Muscle of arm (tissue), 12 donors: ENCODE data around the gene SFXN5. TPM values are rescaled to one million over a fixed set of nuclear protein-coding genes. Genes with fewer than 3 reads are reported as not detected.

Experiments used
- DNase-seq: peaks from one replicate; pipeline ENCODE4 v3.0.0-alpha.2; 2013
- polyA plus RNA-seq, 12 donors: library from polyadenylated mRNA; unstranded; fragments of 120-200 nt; gene quantifications; one replicate each; pipeline ENCODE4 v1.2.1, GENCODE V29; 2013; ENCODE audit not compliant: insufficient read length in 12 of 12

The SFXN5 gene
- polyA plus RNA-seq, 12 donors: 4.9 to 10.6 (median 6.7) TPM; not detected in 1

GRCh38 chr2:72956936-72957335 lies 114.6 kb downstream of the SFXN5 start:
- no peak for DNase-seq

GRCh38 chr2:72956050-72956395 lies 115.5 kb downstream of the SFXN5 start:
- no peak for DNase-seq

GRCh38 chr2:72955228-72956049 lies 116.1 kb downstream of the SFXN5 start:
- DNase-seq: no peak

GRCh38 chr2:72954376-72955227 lies 116.9 kb downstream of the SFXN5 start:
- no peak for DNase-seq

- DNase-seq: no peak
Measured at GRCh38 chr2:72953976-72954375, 117.5 kb downstream of the SFXN5 start.

GRCh38 chr2:72953528-72953927 lies 118.0 kb downstream of the SFXN5 start:
- DNase-seq: no peak

GRCh38 chr2:72952961-72953360 lies 118.6 kb downstream of the SFXN5 start:
- no peak for DNase-seq

GRCh38 chr2:72952110-72952823 lies 119.2 kb downstream of the SFXN5 start:
- no peak for DNase-seq

GRCh38 chr2:72951303-72952095 lies 120.0 kb downstream of the SFXN5 start:
- DNase-seq: no peak

- DNase-seq: no peak
Measured at GRCh38 chr2:72950558-72951255, 120.8 kb downstream of the SFXN5 start.

GRCh38 chr2:72949642-72950041 lies 121.9 kb downstream of the SFXN5 start:
- DNase-seq: no peak

GRCh38 chr2:72949045-72949444 lies 122.5 kb downstream of the SFXN5 start:
- DNase-seq: no peak

- DNase-seq: no peak
Measured at GRCh38 chr2:72947952-72948830, 123.3 kb downstream of the SFXN5 start.

GRCh38 chr2:72946466-72946865 lies 125.0 kb downstream of the SFXN5 start:
- DNase-seq: no peak

GRCh38 chr2:72945450-72946019 lies 126.0 kb downstream of the SFXN5 start:
- DNase-seq: no peak

GRCh38 chr2:72944804-72945449 lies 126.6 kb downstream of the SFXN5 start:
- no peak for DNase-seq

- no peak for DNase-seq
Measured at GRCh38 chr2:72943540-72944395, 127.7 kb downstream of the SFXN5 start.

GRCh38 chr2:72942881-72943418 lies 128.6 kb downstream of the SFXN5 start:
- no peak for DNase-seq
